GM12878 (cell line): ENCODE results near the gene SGF29.
"Not testable (repeated sequence)": the region's sequence is repeated elsewhere in the genome, so short reads cannot be mapped to it uniquely, and the experiment has no call there.

ENCODE experiments used
- BCL11A ChIP-seq: IDR thresholded peaks from 2 replicates; pipeline ENCODE4 v1.6.1; 2011; ENCODE audit warnings: low read depth, low read length
- CTCF ChIP-seq, 3 experiments: IDR thresholded peaks in 2 of 3; conservative IDR thresholded peaks in 1 of 3; 2 replicates each; pipeline ENCODE4 v1.5.1; 2011; ENCODE audit warnings: low read depth in 3 of 3, low read length in 3 of 3, mild to moderate bottlenecking in 3 of 3, control low read depth in 2 of 3, moderate library complexity in 2 of 3, inconsistent platforms in 1 of 3, mixed read lengths in 1 of 3; ENCODE audit not compliant: control insufficient read depth in 2 of 3, insufficient read depth in 1 of 3; ENCODE audit errors: extremely low read depth in 1 of 3
- EP300 ChIP-seq, 2 experiments: fragments of 150-350 bp in 1 of 2; IDR thresholded peaks; 2 replicates each; pipeline ENCODE4 v1.6.1; 2011 to 2012; ENCODE audit warnings: low read depth in 2 of 2, low read length in 2 of 2, borderline replicate concordance in 1 of 2, improper control_type of control experiment in 1 of 2, inconsistent platforms in 1 of 2; ENCODE audit not compliant: control insufficient read depth in 1 of 2
- ESRRA ChIP-seq: IDR thresholded peaks from 2 replicates; pipeline ENCODE4 v1.6.1; 2012; ENCODE audit warnings: mild to moderate bottlenecking, low read length, improper control_type of control experiment
- FOXM1 ChIP-seq: IDR thresholded peaks from 2 replicates; pipeline ENCODE4 v1.6.1; 2012; ENCODE audit warnings: low read depth, mild to moderate bottlenecking, inconsistent platforms, low read length, moderate library complexity
- MAX ChIP-seq: IDR thresholded peaks from 2 replicates; pipeline ENCODE4 v1.6.1; 2012; ENCODE audit warnings: low read depth, low read length, improper control_type of control experiment
- NR2F1 ChIP-seq: fragments of 450-650 bp; conservative IDR thresholded peaks from 2 replicates; pipeline ENCODE4 v1.6.1; 2017; ENCODE audit warnings: mild to moderate bottlenecking
- POLR2AphosphoS2 ChIP-seq: IDR thresholded peaks from 2 replicates; pipeline ENCODE4 v1.6.1; 2011; ENCODE audit warnings: low read depth, mild to moderate bottlenecking, low read length, improper control_type of control experiment, moderate library complexity
- REST ChIP-seq: IDR thresholded peaks from 2 replicates; pipeline ENCODE4 v1.6.1; 2012; ENCODE audit warnings: mild to moderate bottlenecking, low read depth, low read length
- SP1 ChIP-seq: IDR thresholded peaks from one replicate; pipeline ENCODE4 v1.6.1; 2011; ENCODE audit warnings: low read depth, low read length
- USF2 ChIP-seq: IDR thresholded peaks from 2 replicates; pipeline ENCODE4 v1.6.1; 2011; ENCODE audit warnings: low read depth, low read length, improper control_type of control experiment, borderline replicate concordance
- ZNF384 ChIP-seq: IDR thresholded peaks from 2 replicates; pipeline ENCODE4 v1.6.1; 2012; ENCODE audit warnings: low read depth, mild to moderate bottlenecking, low read length, improper control_type of control experiment, borderline replicate concordance

- TF ChIP-seq SP1; MAX; BCL11A; USF2; EP300 (IDR thresholded peaks at IDR 0.05; ENCODE audit: borderline replicate concordance in 1 of 2, control insufficient read depth in 1 of 2, low read depth in 2 of 2, low read length in 2 of 2); CTCF (IDR thresholded peaks at IDR 0.05 in 2 of 3, conservative IDR thresholded peaks at IDR 0.05 in 1 of 3; ENCODE audit: control insufficient read depth in 2 of 3, extremely low read depth in 1 of 3, insufficient read depth in 1 of 3, low read depth in 3 of 3, low read length in 3 of 3); ZNF384; POLR2AphosphoS2; REST; NR2F1; FOXM1; ESRRA: not testable (repeated sequence)
These were observed 26.5 kb upstream of the SGF29 start for GRCh38 chr16:28527100-28527785.
